GM12891 (cell line): ENCODE data around the gene EIF3D.

Source experiments
- POLR2A ChIP-seq: IDR thresholded peaks from 2 replicates; pipeline ENCODE4 v1.6.1; 2011; ENCODE audit warnings: low read depth, low read length, control low read depth
- SPI1 ChIP-seq: IDR thresholded peaks from 2 replicates; pipeline ENCODE4 v1.6.1; 2011; ENCODE audit warnings: low read depth, low read length, control low read depth
- TAF1 ChIP-seq: IDR thresholded peaks from 2 replicates; pipeline ENCODE4 v1.6.1; 2011; ENCODE audit warnings: low read depth, low read length, control low read depth

GRCh38 chr22:36561291-36561811, 32.4 kb upstream of the EIF3D start:
- TF ChIP-seq POLR2A (no peak), SPI1 (no peak), TAF1 (no peak)
